AG09319 (cell line): ENCODE data around the gene RPS8.
"Not testable (repeated sequence)": the region's sequence is repeated elsewhere in the genome, so short reads cannot be mapped to it uniquely, and the experiment has no call there.

Source experiments
- DNase-seq: peaks from one replicate; pipeline ENCODE4 v3.0.0-alpha.2; 2010; ENCODE audit warnings: low read depth; ENCODE audit errors: extremely low read depth
- CTCF ChIP-seq: IDR thresholded peaks from 2 replicates; pipeline ENCODE4 v1.5.1; 2011; ENCODE audit warnings: low read depth, mild to moderate bottlenecking, inconsistent platforms, low read length, moderate library complexity

Gene RPS8

GRCh38 chr1:44811234-44811633 is 35.9 kb downstream of the RPS8 start:
- TF ChIP-seq CTCF, result no peak
- DNase-seq, result no peak

- no peak for DNase-seq
- TF ChIP-seq CTCF, result no peak
Observed at GRCh38 chr1:44812822-44813543, 37.6 kb downstream of the RPS8 start.

GRCh38 chr1:44815926-44816325 is 40.6 kb downstream of the RPS8 start:
- not testable (repeated sequence) for DNase-seq

GRCh38 chr1:44817307-44817706 is 42.0 kb downstream of the RPS8 start:
- TF ChIP-seq CTCF, result no peak

GRCh38 chr1:44817771-44818495 is 42.6 kb downstream of the RPS8 start:
- no peak for DNase-seq
- TF ChIP-seq CTCF, result no peak

More at GRCh38 chr1:44817307-44817706, 42.0 kb downstream of the RPS8 start:
- no peak for DNase-seq

- TF ChIP-seq CTCF, result no peak
- no peak for DNase-seq
Observed at GRCh38 chr1:44819196-44819607, 43.9 kb downstream of the RPS8 start.

GRCh38 chr1:44819608-44820327 is 44.4 kb downstream of the RPS8 start:
- DNase-seq, result peak; percentile 65
- TF ChIP-seq CTCF, result peak; percentile 8
